ENCODE results near the gene HBA1. TPM values are rescaled to one million over a fixed set of nuclear protein-coding genes. Genes with fewer than 3 reads are reported as not detected.
A peak's percentile ranks its signal among the peaks of the same experiment; 100 is the strongest.

HBA1 gene
- total and polyA plus RNA-seq, 3 donors from 2014 or later = 11.7 to 24.0 TPM; not detected in 1

GRCh38 chr16:165539-166374 is 10.7 kb upstream of the HBA1 start, which contains the start of gene HBM:
Gene HBM (plus strand): TSS chr16:165978. CDS start chr16:165998, 20 bp downstream.
- intact Hi-C loops (cut with DNase I; ENCODE audit: low total_unique reads) = no loop called here
- DNase-seq = no peak
- H3K27ac ChIP-seq = no peak within 1 kb of the TSS
- peak within 1 kb of the TSS in 1 of 2 donors; percentile 29 for H3K4me3 ChIP-seq
- WGBS, 2 donors = 0 to 2% methylated on average over 2 to 57 of the region's 75 CpGs
- no peaks in the 10 kb centered on the region for H3K9me3 ChIP-seq
- peaks cover 15% of the 10 kb centered on the region for H3K4me1 ChIP-seq
- H3K27me3 ChIP-seq = peaks cover 4% of the 10 kb centered on the region
- TF ChIP-seq POLR2A (IDR thresholded peaks at IDR 0.05) (no peak), CTCF (IDR thresholded peaks at IDR 0.05) (no peak)
- H3K36me3 ChIP-seq (ENCODE audit: low read depth, missing control alignments) = no peaks in the 10 kb centered on the region

GRCh38 chr16:166375-167121 is 9.9 kb upstream of the HBA1 start:
- Histone ChIP-seq H3K27ac (no peak overlapping the region), H3K27me3 (peaks cover 4% of the 10 kb centered on the region), H3K4me1 (peaks cover 15% of the 10 kb centered on the region), H3K36me3 (ENCODE audit: low read depth, missing control alignments) (no peaks in the 10 kb centered on the region), H3K4me3 (no peak overlapping the region), H3K9me3 (no peaks in the 10 kb centered on the region)
- 4 to 6% methylated on average over 10 to 25 of the region's 45 CpGs for WGBS, 2 donors
- TF ChIP-seq CTCF (IDR thresholded peaks at IDR 0.05) (no peak), POLR2A (IDR thresholded peaks at IDR 0.05) (no peak)
- intact Hi-C loops (cut with DNase I; ENCODE audit: low total_unique reads) = no loop called here
- DNase-seq = no peak

- no peak for DNase-seq
- TF ChIP-seq POLR2A (IDR thresholded peaks at IDR 0.05) (no peak), CTCF (IDR thresholded peaks at IDR 0.05) (no peak)
- Histone ChIP-seq H3K36me3 (ENCODE audit: low read depth, missing control alignments) (no peaks in the 10 kb centered on the region), H3K9me3 (no peaks in the 10 kb centered on the region), H3K4me3 (no peak overlapping the region), H3K27ac (no peak overlapping the region), H3K27me3 (peaks cover 4% of the 10 kb centered on the region), H3K4me1 (peaks cover 15% of the 10 kb centered on the region)
- intact Hi-C loops (cut with DNase I; ENCODE audit: low total_unique reads) = no loop called here
- WGBS, 2 donors = 20 to 33% methylated on average over 7 to 11 of the region's 11 CpGs
Measured at GRCh38 chr16:167122-167690, 9.3 kb upstream of the HBA1 start.

DNA sequence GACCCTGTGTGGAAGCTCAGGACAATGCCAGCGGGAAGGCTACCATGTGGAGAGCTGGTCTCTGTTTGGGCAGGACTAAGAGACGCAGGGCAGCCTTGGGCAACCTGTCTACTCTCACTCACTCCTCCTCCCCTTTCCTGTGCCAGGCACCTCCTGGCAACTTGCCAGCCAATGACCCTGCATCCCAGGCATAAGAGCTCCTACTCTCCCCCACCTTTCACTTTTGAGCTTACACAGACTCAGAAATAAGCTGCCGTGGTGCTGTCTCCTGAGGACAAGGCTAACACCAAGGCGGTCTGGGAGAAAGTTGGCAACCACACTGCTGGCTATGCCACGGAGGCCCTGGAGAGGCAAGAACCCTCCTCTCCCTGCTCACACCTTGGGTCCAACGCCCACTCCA is 8.1 kb upstream of the HBA1 start:
- WGBS, 2 donors = 46 to 50% methylated on average over 5 to 6 of the region's 6 CpGs
- no peak for TF ChIP-seq CTCF (IDR thresholded peaks at IDR 0.05)
- TF ChIP-seq POLR2A (IDR thresholded peaks at IDR 0.05) = no peak
- Histone ChIP-seq H3K27me3 (peaks cover 4% of the 10 kb centered on the region), H3K9me3 (no peaks in the 10 kb centered on the region), H3K4me1 (peaks cover 15% of the 10 kb centered on the region), H3K27ac (no peak overlapping the region), H3K36me3 (ENCODE audit: low read depth, missing control alignments) (no peaks in the 10 kb centered on the region), H3K4me3 (no peak overlapping the region)
- no peak for DNase-seq
- intact Hi-C loops (cut with DNase I; ENCODE audit: low total_unique reads) = no loop called here

All from testis (tissue), 3 donors.